ENCODE data around the gene TRRAP. TPM values are rescaled to one million over a fixed set of nuclear protein-coding genes. Genes with fewer than 3 reads are reported as not detected.
A peak's percentile ranks its signal among the peaks of the same experiment; 100 is the strongest.

Gene TRRAP
- total and polyA plus RNA-seq, 2 of the 4 experiments (the other 2 are of a cell fraction), result 12.5 to 18.1 TPM

DNA sequence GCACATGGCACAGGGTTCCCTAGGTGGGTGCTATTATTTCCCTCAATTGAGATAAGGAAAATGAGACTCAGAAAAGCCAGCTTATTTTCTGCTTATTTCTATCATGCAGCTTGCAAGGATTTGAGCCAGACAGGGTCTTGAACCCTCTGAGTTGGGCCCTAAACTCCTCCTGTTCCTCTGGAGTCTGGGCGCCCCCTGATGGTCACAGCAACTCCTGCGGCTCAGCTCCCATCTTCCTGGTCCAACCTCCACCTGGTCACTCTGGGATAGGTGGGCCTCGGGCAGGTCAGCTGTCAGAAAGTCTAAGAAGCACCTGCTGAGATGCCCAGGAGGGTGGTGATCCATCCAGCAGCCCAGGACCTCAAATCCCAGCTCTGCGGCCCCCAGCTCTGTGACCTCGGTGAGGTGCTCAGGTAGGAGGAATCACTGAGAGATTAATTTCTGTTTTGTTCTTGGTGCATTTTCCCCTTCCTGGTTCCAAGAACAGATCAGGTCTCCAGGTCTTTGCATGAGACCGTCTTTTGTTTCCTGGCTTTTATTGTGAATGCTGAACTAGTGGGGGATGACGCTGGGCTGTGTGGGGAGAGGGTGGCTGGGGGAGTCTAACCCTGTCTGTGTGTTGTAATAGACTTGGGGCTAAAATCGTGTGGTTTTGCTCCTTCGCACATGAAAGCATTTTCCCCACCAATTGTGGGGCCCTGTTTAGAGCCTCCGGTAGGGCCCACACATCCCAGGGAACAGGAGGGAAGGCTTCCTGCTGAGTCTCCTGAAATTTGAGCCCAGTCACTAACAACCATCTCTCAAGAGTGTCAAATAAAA lies 41.3 kb upstream of the TRRAP start:
- Histone ChIP-seq H2AK5ac (ENCODE audit: low read depth, low read length) (no peak overlapping the region), H3K27me3 (ENCODE audit: control insufficient read depth, insufficient read depth, low read length) (peaks cover 5% of the 10 kb centered on the region; the same call in 1 of the 2 replicates), H4K8ac (ENCODE audit: low read depth in 2 of 2, low read length in 2 of 2) (no peak overlapping the region), H3K4me2 (ENCODE audit: low read depth, low read length) (no peak overlapping the region), H3K36me3 (ENCODE audit: control insufficient read depth, insufficient read depth, low read length) (no peaks in the 10 kb centered on the region), H3K14ac (replicated peaks; ENCODE audit: low read depth, low read length) (no peak overlapping the region), H2AFZ (replicated peaks; ENCODE audit: low read length, poor library complexity) (peak overlapping the region; percentile 13), H3K27ac (ENCODE audit: insufficient read depth, low read length) (no peak overlapping the region), H2AK9ac (replicated peaks; ENCODE audit: low read depth, low read length, poor library complexity) (no peak overlapping the region), H3K4ac (ENCODE audit: low read depth, low read length) (no peak overlapping the region), H3K18ac (ENCODE audit: low read depth, low read length) (no peak overlapping the region), H3K56ac (ENCODE audit: extremely low read depth, insufficient read depth, low read length) (no peak overlapping the region), H2BK5ac (ENCODE audit: low read depth, low read length, poor library complexity, severe bottlenecking) (no peak overlapping the region), H3K9me3 (ENCODE audit: control insufficient read depth, insufficient read depth, low read length) (no peaks in the 10 kb centered on the region), H3K79me1 (ENCODE audit: low read depth in 1 of 2, low read length in 2 of 2) (no peaks in the 10 kb centered on the region), H3K9me1 (ENCODE audit: insufficient read depth, low read length) (0 out of 2 replicates have a peak, but pooled peaks cover 2% of the 10 kb centered on the region), H2BK120ac (ENCODE audit: low read depth, low read length) (no peak overlapping the region), H3K23ac (ENCODE audit: low read depth, low read length) (no peak overlapping the region), H4K5ac (ENCODE audit: low read depth, low read length) (no peak overlapping the region), H4K20me1 (ENCODE audit: insufficient read depth, low read length) (peaks cover 4% of the 10 kb centered on the region; the same call in 1 of the 2 replicates), H3K9ac (ENCODE audit: low read depth, low read length) (no peak overlapping the region), H3K4me3 (ENCODE audit: insufficient read depth, low read depth, low read length) (no peak overlapping the region), H3K4me1 (ENCODE audit: control insufficient read depth, insufficient read depth, low read length) (peaks cover 5% of the 10 kb centered on the region; the same call in 1 of the 2 replicates), H4K91ac (ENCODE audit: insufficient read depth, low read depth, low read length) (no peak overlapping the region), H2BK20ac (ENCODE audit: low read depth, low read length) (no peak overlapping the region), H2BK15ac (ENCODE audit: low read depth, low read length) (no peak overlapping the region)
- WGBS, 2 experiments (ENCODE audit: extremely low coverage in 2 of 2, insufficient read length in 1 of 2), result no CpG with 5 or more reads among the region's 10 CpGs
- DNase-seq, result peak; percentile 28
- dilution Hi-C loops (cut with HindIII; ENCODE audit: low sequenced_read_pairs, unreplicated experiment), result no loop called here
- peak; percentile 12; the same call in 1 of the 2 replicates for ATAC-seq (ENCODE audit: low read depth)
- in situ Hi-C loops (cut with MboI; ENCODE audit: low sequenced_read_pairs), result no loop called here
- no peak for TF ChIP-seq MAZ (IDR thresholded peaks at IDR 0.05; ENCODE audit: borderline replicate concordance, low read depth, low read length)
- TF ChIP-seq, protein P1, sequence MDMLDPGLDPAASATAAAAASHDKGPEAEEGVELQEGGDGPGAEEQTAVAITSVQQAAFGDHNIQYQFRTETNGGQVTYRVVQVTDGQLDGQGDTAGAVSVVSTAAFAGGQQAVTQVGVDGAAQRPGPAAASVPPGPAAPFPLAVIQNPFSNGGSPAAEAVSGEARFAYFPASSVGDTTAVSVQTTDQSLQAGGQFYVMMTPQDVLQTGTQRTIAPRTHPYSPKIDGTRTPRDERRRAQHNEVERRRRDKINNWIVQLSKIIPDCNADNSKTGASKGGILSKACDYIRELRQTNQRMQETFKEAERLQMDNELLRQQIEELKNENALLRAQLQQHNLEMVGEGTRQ (IDR thresholded peaks at IDR 0.05; ENCODE audit: low read depth, low read length), result no peak
- TF ChIP-seq POLR2A (IDR thresholded peaks at IDR 0.05; ENCODE audit: low read depth, low read length), result no peak
- TF ChIP-seq BHLHE40 (IDR thresholded peaks at IDR 0.05; ENCODE audit: low read depth, low read length), result no peak
- TF ChIP-seq CHD1 (IDR thresholded peaks at IDR 0.05; ENCODE audit: low read depth, low read length), result no peak
- TF ChIP-seq, protein P2, sequence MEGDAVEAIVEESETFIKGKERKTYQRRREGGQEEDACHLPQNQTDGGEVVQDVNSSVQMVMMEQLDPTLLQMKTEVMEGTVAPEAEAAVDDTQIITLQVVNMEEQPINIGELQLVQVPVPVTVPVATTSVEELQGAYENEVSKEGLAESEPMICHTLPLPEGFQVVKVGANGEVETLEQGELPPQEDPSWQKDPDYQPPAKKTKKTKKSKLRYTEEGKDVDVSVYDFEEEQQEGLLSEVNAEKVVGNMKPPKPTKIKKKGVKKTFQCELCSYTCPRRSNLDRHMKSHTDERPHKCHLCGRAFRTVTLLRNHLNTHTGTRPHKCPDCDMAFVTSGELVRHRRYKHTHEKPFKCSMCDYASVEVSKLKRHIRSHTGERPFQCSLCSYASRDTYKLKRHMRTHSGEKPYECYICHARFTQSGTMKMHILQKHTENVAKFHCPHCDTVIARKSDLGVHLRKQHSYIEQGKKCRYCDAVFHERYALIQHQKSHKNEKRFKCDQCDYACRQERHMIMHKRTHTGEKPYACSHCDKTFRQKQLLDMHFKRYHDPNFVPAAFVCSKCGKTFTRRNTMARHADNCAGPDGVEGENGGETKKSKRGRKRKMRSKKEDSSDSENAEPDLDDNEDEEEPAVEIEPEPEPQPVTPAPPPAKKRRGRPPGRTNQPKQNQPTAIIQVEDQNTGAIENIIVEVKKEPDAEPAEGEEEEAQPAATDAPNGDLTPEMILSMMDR (conservative IDR thresholded peaks at IDR 0.05; ENCODE audit: low read depth, low read length), result peak; percentile 48
- TF ChIP-seq, protein P3, sequence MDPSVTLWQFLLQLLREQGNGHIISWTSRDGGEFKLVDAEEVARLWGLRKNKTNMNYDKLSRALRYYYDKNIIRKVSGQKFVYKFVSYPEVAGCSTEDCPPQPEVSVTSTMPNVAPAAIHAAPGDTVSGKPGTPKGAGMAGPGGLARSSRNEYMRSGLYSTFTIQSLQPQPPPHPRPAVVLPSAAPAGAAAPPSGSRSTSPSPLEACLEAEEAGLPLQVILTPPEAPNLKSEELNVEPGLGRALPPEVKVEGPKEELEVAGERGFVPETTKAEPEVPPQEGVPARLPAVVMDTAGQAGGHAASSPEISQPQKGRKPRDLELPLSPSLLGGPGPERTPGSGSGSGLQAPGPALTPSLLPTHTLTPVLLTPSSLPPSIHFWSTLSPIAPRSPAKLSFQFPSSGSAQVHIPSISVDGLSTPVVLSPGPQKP (IDR thresholded peaks at IDR 0.05; ENCODE audit: borderline replicate concordance, low read depth, low read length), result no peak
- TF ChIP-seq NFE2L2 (IDR thresholded peaks at IDR 0.05; ENCODE audit: low read depth, low read length), result no peak
- no peak for TF ChIP-seq CEBPB (IDR thresholded peaks at IDR 0.05; ENCODE audit: low read depth, low read length)
- TF ChIP-seq MAFK (IDR thresholded peaks at IDR 0.05; ENCODE audit: low read depth, low read length), result no peak
- TF ChIP-seq FOS (IDR thresholded peaks at IDR 0.05; ENCODE audit: low read depth, low read length), result no peak
- peak; percentile 44; the same call in 1 of the 2 replicates for TF ChIP-seq SMC3 (IDR thresholded peaks at IDR 0.05; ENCODE audit: low read depth, low read length)
- TF ChIP-seq RAD21 (IDR thresholded peaks at IDR 0.05; ENCODE audit: low read length), result peak; percentile 48
- ChIA-PET POLR2A (ENCODE audit: unreplicated experiment) (no interaction called here), CTCF (interaction anchor here (0.5 to 1.0 kb wide), 3 partner anchors 403 to 817 kb away, joined by 3 to 4 read pairs (median 4); no protein-coding TSS in a partner anchor)
- intact Hi-C loops (cut with micrococcal nuclease), result loop anchor here (1.0 kb wide), 1 partner anchor 404 kb away; no protein-coding TSS in a partner anchor
- BruUV-seq (replicated peaks), result no TSS peak
